Measurements from ENCODE around the gene BLVRA. TPM values are rescaled to one million over a fixed set of nuclear protein-coding genes. Genes with fewer than 3 reads are reported as not detected.

Gene BLVRA
- total RNA-seq, 1 donor from 2014 or later = 65.6 TPM

- no peak overlapping the region for H3K27ac ChIP-seq
- intact Hi-C loops (cut with DNase I) = no loop called here
- no peak overlapping the region for H3K4me3 ChIP-seq
- H3K4me1 ChIP-seq = peaks cover 49% of the 10 kb centered on the region
- no peaks in the 10 kb centered on the region for H3K9me3 ChIP-seq
- DNase-seq (ENCODE audit: extremely low spot score in 2 of 2) = no peak
- no peaks in the 10 kb centered on the region for H3K27me3 ChIP-seq
- TF ChIP-seq POLR2A (IDR thresholded peaks at IDR 0.05) = no peak
- no peak for TF ChIP-seq CTCF (IDR thresholded peaks at IDR 0.05)
- no peak for TF ChIP-seq POLR2AphosphoS5 (IDR thresholded peaks at IDR 0.05; ENCODE audit: insufficient read depth in 1 of 2, low read depth in 1 of 2)
- no peaks in the 10 kb centered on the region for H3K36me3 ChIP-seq
Observed at GRCh38 chr7:43761382-43761781, 2.9 kb downstream of the BLVRA start.

- DNase-seq (ENCODE audit: extremely low spot score in 2 of 2) = peak in 1 of 2 donors; percentile 37
- no peaks in the 10 kb centered on the region for H3K9me3 ChIP-seq
- no peaks in the 10 kb centered on the region for H3K36me3 ChIP-seq
- no peaks in the 10 kb centered on the region for H3K27me3 ChIP-seq
- intact Hi-C loops (cut with DNase I) = no loop called here
- no peak overlapping the region for H3K4me3 ChIP-seq
- peaks cover 49% of the 10 kb centered on the region for H3K4me1 ChIP-seq
- TF ChIP-seq CTCF (IDR thresholded peaks at IDR 0.05) (no peak), POLR2A (IDR thresholded peaks at IDR 0.05) (no peak), POLR2AphosphoS5 (IDR thresholded peaks at IDR 0.05; ENCODE audit: insufficient read depth in 1 of 2, low read depth in 1 of 2) (no peak)
- H3K27ac ChIP-seq = no peak overlapping the region
Observed at GRCh38 chr7:43761938-43762692, 3.6 kb downstream of the BLVRA start.

- DNase-seq (ENCODE audit: extremely low spot score in 2 of 2) = peak in 1 of 2 donors; percentile 64
- intact Hi-C loops (cut with DNase I) = no loop called here
- Histone ChIP-seq H3K4me1 (peaks cover 43% of the 10 kb centered on the region), H3K9me3 (no peaks in the 10 kb centered on the region), H3K4me3 (no peak overlapping the region), H3K27ac (no peak overlapping the region), H3K36me3 (no peaks in the 10 kb centered on the region), H3K27me3 (no peaks in the 10 kb centered on the region)
- TF ChIP-seq POLR2AphosphoS5 (IDR thresholded peaks at IDR 0.05; ENCODE audit: insufficient read depth in 1 of 2, low read depth in 1 of 2) (no peak), POLR2A (IDR thresholded peaks at IDR 0.05) (no peak), CTCF (IDR thresholded peaks at IDR 0.05) (no peak)
Observed at GRCh38 chr7:43763183-43763582, 4.7 kb downstream of the BLVRA start.

GRCh38 chr7:43764039-43764761, 5.7 kb downstream of the BLVRA start:
- intact Hi-C loops (cut with DNase I) = no loop called here
- peak in 1 of 2 donors; percentile 67 for DNase-seq (ENCODE audit: extremely low spot score in 2 of 2)
- H3K27ac ChIP-seq = peak overlapping the region; percentile 21
- H3K4me1 ChIP-seq = peaks cover 39% of the 10 kb centered on the region
- TF ChIP-seq CTCF (IDR thresholded peaks at IDR 0.05) (no peak), POLR2A (IDR thresholded peaks at IDR 0.05) (no peak), POLR2AphosphoS5 (IDR thresholded peaks at IDR 0.05; ENCODE audit: insufficient read depth in 1 of 2, low read depth in 1 of 2) (no peak)
- H3K9me3 ChIP-seq = no peaks in the 10 kb centered on the region
- H3K36me3 ChIP-seq = no peaks in the 10 kb centered on the region
- H3K4me3 ChIP-seq = no peak overlapping the region
- no peaks in the 10 kb centered on the region for H3K27me3 ChIP-seq
